ENCODE measurements around the gene GLS.
"Not testable (repeated sequence)": the region's sequence is repeated elsewhere in the genome, so short reads cannot be mapped to it uniquely, and the experiment has no call there.

The GLS gene

DNA sequence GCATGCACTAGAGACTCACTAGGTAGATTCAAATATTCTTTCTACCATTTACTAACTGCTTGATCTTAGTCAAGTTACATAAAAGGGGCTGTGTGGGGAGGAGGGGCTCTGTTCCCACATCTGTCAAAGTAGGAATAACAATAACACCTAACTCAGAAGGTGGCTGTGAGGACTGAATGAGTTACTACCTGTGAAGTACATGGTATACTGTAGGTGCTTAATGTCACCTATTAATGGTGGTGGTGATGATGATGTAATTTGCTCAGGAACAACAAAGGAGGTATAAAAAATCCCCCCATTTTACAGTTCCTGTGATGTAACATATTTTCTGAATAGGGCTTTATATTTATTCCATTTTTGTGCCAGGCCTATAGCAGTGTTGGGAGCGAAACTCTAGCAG is 92.6 kb downstream of the GLS start:
- no peak for DNase-seq

DNA sequence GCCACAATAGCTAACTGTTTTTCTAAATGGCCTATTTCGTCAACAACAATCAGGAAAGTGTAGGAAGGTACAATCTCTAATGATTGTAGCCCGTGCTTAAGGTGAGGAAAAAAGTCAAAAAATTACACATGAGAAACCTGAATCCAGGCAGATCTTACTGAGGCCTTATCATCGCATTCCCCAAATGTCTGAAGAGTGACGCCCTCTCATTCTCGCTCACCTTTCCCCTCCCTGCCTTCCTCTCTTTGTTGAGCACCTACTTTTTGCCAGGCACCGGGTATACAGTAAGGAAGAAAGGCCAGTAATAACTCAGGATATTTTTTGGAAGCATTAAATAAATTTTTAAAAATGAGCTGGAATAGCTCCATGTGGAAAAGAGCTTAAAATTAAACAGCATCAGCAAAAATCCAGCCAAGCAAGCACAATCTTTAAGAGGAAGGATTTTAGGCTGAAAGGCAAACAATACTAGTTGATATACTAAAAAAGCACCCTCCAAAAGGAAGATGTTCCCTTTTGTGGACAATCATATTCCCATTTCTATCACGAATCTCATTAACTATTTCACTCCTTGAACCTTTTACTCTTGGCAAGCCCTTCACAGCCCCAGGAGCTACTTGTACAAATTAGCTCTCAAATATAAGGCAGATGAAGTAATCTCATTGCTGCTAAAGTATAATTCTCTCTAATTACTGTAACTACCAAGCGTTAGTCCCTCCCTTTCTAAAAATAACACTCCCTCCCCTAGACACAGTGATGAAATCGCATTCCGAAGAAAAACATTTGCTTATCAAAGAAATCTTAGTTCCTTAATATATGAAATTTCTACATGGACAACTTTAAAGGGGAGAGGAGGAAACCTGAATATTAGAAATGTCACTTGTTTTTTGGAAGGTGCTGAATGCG is 93.4 kb downstream of the GLS start:
- no peak for DNase-seq

DNA sequence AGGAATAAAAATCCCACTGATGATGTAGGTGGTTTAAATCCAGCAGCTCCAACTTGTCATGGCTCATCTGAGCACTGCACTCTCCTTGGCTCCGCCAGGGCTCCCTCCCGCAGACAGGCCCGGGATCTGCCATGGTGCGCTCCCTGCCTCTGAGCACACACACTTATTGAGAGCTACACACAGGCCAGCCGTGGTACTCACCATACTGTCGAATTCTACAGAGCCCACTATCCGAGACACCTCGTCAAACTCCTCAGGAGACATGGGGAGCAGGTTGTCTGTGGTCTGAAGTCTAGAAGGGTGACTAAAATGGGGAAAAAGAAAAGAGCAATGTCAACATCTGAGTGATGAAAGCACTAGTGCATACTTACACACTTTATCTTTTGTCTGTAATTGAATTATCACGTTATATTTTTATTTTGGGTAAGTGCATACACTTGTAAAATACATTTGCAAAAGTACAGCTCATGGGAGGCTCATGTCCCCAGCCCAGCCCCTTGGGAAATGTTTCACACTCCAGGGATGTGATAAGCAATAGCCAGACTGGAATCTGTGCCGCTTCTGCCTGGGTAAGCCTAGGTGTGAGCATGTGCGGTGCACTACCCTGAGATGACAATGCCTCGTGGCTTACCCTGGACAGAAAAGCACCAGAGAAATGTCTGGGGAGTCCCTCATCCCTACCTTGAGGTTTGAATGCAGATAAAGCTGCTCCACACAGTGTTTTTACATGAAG is 94.2 kb downstream of the GLS start:
- no peak for DNase-seq

DNA sequence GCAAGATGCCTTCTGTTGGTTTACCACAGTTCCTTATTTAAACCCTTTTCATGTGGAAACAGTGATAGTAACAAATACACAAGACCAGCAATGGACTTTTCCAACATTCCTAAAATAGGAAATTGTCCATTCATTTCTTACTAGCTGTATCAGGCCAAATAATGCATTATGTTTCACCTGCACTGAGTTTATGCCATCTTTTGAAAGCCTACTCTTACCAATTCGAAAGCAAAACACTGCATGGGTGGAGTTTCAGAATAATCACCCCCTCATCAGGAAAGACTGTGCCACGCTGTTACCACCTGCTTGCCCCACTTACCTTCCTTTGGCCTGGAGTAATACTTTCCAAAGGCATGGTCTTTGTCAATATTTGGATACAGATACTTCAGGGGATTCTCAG is 95.9 kb downstream of the GLS start:
- no peak for DNase-seq

DNA sequence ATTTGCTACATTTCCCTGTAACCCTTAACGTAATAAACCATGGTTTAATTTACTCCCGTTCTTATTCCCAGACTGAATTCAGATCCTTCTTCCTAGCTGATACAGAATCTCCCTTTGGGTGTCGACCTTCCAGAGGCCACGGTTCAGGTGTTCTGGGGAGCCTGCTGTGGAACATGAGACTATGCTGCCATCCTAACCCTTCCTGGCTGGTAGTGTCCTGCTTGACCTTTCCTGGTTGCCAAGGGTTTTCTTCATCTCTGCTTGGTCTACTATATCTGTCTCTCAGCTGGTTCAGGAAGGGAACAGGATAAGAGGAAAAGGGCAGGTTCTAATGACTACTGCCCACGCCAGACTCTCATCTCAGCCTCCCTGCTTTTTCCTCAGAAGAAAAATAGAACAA is 96.9 kb downstream of the GLS start:
- DNase-seq, result no peak

DNA sequence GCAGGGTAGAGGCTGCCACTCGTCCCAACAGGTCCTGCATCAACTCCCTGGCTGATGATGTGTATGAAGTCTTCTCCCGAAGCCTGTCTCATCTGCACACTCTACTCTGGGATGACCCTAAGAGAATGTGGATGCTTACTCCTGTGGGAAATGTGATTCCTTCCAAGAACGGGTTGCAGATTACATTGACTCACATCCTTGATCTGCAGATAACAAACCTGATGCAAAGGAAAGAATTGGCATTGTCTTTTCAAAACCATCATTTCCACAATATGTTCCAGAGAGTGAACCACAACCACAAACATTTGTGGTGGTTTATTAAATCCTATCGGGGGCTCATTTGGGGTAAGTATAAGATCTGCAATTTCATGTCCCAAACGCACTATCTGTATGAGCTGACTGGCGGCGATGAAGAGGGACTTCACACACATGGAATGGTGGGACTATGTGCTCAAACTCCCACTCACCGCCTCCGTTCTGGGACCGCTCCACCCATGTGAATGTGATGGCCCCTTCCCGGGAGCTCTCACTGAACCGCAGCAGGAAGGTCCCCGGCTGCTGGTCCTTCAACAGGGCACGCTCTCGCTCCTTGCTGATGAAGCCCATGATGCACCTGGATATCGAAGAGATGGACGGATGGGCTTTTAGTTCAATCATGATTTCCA is 97.9 kb downstream of the GLS start:
- no peak for DNase-seq

DNA sequence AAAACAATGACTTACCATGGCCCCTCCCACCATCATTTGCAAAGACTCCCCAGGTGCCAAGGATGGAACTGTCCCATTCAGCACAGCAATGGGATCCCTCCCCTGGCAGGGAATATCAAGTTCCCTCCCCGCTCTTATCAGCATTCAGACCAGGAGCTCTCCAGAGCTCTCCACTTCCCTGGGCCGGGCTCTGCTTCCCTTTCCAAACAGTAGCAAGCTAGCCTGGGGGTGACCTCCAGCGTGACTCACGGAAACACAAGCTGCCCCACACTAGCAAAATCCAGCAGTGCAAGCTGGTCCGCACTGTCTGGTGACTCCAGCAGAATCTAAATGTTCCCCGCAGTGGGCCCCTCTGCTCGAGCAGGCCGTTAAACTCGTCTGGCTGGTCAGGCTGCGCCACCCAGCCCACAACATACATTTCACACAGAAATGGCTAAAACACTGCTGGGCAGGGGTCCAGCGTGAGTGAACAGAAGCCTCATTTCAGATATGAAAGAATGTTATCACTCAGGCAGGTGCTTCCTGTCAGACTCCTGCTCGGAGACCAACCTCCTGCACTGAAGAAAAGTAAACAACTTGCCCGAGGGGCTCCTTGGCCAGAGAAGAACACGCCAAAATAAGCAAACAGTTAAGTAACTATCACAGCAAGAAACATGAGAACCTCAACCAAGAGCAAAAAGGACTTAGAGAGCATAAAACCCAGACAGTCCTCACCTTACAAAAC is 99.4 kb downstream of the GLS start:
- DNase-seq, result no peak

DNA sequence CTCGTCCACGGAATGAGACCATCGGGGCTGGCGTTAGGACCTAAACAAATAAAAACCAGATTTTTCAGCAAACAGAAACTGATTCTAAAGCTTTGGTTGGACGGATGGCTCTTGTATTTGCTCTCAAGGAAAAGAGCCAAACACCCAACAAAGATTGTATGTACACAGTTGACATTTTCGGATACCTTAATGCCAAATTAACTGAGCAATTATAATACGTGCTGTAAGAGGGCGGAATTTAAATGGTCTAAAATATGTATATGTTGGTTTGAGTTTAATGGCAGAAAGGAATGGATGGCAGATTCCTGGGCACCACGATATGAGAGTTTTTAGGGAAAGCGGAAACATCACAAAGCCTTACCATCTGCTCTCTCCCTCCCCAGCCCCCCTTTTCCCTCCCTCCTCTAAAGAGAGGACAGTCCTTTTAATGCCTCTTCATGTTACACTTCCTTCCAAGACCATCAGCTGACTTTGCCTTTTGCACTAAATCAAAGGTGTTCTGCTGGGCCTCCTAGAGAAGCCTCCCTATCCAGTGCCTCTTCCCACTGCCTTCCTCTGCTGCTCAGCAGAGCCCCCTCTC is 100.1 kb downstream of the GLS start:
- DNase-seq, result no peak

DNA sequence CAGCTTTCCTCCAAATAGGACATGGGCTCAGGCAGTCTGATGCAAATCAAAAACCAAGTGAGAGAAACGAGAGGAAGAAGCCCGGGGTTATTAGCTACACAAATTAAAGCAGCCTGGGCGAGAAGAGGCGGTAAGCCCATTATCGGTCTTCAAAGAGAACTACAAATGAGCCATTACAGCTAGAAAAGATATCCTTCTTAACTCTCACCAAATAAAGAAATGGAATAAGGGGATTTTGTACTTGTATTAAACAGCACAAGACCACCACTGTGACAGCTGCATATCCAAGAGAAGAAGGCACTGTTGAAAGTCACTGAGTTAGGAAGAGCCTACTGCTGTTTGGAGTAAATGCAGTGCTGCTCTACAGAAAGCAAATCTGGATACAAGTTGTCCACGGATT is 100.7 kb downstream of the GLS start:
- DNase-seq, result no peak

DNA sequence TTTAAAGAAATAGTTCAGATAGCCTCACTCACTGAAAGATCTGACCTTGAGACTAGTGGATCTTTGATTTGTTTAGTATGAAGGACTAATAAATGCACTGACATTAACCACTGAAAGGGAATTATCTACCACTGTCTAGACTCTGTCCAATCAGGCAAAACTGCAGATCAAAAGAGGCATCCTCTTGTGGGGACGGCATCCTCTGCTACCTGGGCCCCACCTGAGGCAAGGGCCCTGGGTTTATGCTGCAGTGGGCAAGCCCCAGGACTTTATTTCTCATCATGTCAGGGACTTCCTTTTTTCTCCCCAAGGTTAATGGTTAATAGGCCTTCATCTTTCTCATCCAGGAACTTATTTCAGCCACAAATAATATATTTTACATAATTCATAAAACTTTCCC is 101.1 kb downstream of the GLS start:
- no peak for DNase-seq

DNA sequence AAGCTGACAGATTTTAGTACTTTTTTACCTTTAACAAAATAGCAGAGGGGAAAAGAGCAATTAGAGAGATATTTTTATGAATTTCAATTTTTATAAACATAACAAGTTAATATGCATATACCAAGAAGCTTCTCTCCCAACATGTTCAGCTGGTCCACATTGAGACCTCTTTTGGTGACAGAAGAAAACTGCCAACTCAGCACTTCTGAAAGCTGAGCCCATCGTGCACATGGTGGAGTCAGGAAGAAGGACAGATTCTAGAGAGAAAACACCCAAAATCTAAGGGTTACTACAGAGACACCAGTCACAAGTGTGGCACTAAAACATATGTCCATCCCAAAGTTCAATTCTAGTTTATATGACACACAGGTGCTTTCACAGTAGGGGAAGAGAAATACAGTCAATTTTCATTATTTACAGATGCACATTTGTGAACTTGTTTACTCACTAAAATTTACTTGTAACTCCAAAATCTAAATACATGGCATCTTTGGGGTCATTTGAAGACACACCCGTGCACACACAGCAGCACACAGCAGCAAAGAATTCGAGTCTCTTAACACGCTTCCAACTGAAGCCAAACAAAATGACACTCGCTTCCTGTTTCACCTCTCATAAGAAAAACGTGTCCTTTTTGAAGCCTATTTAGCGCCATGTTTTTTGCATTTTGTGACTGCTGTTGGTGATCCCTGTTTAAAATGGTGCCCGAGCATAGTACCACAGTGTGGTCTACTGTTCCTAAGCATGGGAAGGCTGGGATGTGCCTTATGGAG is 101.8 kb downstream of the GLS start:
- DNase-seq, result no peak

DNA sequence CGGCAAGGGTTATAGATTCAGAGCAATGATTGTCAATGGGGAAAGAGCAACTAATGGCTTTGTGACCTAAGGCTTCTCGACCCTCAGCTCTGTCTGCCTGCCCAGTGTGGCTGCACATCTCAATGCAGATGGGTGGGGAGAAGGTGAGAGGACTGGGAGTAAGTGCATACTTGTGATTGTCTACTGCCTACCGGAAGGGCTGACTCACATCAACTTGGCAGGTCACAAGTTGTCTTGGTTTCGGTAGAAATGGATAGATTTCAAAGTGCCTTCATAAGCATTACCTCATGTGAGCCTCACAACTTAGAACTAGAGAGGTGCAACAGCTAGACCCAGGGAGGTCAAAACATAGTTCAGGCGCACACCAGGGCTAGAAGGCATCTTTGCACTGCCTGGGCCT is 104.0 kb downstream of the GLS start:
- DNase-seq, result no peak

DNA sequence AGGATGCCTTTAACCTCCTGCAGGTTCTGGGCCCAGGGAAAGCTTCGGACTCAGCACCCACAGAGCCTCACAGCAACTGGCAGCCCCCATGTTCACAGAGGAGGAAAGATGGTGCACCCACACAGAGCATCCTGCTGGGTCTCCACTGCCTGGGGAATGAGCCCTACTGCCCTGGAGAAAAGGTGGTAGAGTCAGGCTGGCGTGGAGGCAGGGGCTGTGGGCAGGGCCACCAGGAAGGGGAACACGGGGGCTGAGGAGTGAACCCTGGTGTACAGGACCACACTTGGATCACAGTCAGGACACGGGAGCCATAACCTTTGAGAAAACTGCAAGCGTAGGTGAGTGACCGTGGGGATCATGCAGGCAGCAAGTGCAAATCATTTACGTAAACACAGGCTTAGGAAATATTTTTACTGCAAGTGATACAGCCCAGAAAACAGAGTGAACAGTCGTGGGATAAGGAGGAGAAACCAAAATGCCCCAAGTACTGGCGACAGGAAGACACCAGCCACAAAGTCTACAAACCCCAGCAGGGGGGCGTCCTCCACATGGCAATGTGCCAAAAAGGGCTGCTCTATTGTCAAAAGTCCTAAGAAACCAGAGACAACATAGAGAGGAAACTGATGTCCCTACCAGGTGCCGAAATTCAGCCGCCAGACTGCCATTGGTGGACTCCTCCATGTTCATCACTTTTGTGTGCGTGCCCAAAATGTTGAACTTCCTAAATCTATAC is 105.8 kb downstream of the GLS start:
- DNase-seq, result no peak

DNA sequence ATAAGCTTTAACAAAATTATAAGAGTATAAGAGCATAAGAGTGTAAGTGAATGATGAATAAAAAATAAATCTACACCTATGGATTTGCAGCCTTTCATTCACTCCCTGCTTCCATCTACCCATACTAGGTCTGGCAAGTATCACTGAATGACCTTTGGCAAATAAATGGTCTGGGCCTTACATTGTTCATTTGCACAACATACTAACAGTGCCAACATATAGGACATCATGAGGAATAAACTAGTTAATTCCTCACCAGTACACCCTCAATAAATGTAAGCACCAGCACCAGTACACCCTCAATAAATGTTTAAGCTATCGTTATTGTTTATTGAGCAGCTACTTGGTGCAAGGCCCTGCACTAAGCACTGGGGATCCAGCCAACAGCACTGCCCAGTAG is 106.5 kb downstream of the GLS start:
- DNase-seq, result no peak

DNA sequence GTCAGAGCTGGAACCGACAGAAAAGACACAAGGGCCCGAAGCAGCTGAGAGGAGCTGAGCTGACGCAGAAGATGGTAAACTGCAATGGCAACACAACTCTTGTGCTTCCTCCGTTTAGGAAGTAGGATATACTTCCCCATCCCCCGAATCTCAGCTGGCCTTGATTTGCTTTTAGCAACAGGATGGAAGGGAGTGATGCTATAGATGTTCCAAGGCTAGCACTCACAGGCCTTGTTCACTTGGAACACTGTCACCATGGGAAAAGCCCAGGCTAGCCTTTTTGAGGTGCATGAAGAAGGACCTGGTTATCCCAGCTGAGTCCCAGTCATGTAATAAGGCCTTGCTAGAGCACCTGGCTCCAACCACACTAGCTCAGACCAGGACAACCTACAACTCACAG is 107.3 kb downstream of the GLS start:
- no peak for DNase-seq

DNA sequence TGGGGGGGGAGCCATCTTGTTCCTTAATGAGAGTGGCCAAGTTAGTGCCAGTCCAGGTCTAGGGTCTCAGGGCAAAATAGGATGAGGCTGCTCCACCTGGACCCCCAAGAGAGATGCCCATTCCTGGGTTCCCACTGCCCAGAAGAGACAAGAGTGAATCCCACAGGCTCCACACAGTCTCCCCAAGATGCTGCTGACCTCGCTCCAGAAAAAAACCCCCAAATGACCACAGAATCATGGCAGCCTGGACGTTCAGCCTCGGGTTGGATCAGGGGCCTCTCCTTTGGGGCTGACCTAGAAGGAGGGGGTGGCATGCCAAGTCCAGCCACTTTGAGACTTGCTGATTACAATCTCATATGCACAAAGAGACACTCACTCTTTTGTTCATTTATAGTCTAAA is 108.3 kb downstream of the GLS start:
- no peak for DNase-seq

DNA sequence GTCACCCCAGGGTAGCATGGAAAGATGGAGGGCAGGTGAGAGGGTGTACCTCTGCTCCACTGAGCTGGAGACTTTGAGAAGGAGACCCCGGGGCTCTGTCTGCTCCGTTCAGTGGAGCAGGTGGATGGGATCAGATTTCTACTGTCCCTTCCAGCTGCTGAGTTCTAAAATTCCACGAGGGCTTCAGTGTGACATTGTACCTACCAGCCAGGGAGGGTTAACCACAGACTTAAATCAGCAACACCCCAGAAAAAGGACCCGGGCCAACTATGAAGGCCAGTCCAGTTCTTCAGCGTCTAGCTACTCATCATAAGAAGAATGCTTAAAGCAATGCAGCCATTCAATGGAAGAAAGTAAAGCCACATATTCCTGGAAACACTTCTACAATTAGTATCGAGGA is 109.5 kb downstream of the GLS start:
- DNase-seq, result no peak

DNA sequence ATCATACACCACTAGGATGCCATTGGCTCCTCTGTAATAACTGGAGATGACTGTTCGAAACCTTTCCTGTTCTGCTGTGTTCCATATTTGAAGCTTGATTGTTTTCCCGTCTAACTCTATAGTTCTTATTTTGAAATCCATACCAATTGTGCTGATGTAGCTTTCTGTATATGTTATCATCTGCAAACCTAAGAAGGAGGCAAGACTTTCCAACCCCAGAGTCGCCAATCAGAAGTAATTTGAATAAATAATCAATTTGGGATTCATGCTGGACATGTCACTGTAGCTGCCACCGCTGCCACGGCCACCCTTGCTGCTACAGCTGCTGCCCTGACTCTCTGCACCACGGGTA is 112.6 kb downstream of the GLS start:
- no peak for DNase-seq

DNA sequence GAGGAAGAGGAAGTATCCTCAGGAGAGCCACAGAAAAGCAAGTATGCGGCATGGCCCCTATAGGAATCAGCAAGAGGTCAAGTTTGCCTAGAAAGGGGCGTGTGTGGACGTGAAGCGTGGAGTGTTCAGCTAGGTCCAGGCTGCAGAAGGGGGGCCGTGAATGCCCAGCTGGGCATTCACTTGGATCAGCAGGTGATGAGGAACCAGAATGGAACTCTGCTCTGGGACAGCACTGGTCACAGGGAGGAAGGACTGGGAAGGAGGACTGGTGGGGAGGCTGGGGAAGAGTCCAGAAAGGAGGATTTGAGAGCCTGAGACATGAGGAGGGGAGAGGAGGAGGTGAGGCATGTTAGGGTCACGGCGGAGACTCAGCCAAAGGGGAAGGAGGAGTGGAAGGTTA is 113.5 kb downstream of the GLS start:
- no peak for DNase-seq

DNA sequence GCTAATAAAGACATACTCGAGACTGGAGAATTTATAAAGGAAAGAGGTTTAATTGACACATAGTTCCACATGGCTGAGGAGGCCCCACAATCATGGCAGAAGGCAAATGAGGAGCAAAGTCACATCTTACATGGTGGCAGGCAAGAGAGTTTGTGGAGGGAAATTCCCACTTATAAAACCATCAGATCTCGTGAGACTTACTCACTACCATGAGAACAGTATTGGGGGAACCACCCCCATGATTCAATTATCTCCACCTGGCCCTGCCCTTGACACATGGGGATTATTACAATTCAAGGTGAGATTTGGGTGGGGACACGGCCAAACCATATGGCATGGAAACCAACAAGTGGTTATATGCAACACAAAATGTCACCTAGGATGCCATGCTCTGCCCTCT is 114.7 kb downstream of the GLS start:
- DNase-seq, result not testable (repeated sequence)

DNA sequence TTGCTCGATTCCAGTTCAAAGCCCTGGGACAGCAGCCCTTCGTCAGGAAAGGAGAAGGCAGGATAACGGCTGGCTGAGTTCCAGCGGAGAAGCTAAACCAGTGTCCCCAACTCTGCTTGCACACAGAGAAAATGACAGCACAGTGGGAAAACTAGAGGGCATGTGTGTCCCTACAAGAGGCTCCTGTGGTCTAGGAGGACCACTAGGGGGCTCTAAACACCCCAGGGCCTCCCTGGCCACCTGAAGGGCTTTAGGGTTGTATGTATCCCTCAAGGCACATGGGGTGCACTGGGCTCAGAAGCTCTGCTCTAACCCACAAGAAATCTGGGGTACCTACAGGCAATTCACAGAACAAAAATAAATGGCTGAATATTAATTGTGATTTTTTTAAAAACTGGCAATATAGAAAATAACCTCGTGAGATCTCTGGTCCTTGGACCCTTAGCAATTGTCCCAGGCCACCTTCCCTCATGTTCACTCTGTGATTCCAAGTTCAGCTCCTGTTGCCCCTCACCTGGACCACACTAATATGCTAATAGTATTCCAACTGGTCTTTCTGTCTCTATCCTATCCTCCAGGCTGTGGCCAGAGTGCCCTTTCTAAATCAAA is 115.8 kb downstream of the GLS start:
- no peak for DNase-seq

Data from stimulated activated CD4-positive, alpha-beta T cell treated with anti-CD3 and anti-CD28 coated beads, Interleukin-2, amount 100 ng/mL, for 48 hours (primary cell).